ENCODE data around the gene MED15.

GRCh38 chr22:20542055-20542454, 34.6 kb downstream of the MED15 start:
- no peak for TF ChIP-seq CTCF (IDR thresholded peaks at IDR 0.05 in 8 of 11, conservative IDR thresholded peaks at IDR 0.05 in 3 of 11)
- no peak for TF ChIP-seq POLR2A (IDR thresholded peaks at IDR 0.05)
